GM18951 (cell line): ENCODE data around the gene CMTM8.

Experiments
- POLR2A ChIP-seq: IDR thresholded peaks from 4 replicates; pipeline ENCODE4 v1.6.1; 2011; ENCODE audit warnings: mild to moderate bottlenecking; ENCODE audit not compliant: insufficient read length, insufficient read depth; ENCODE audit errors: extremely low read depth
- in situ Hi-C: fragments of 300-500 bp; cut with MboI; formaldehyde crosslinking; loops from one replicate; pipeline ENCODE4 v1.12.0; 2022; ENCODE audit warnings: low sequenced_read_pairs, mixed read lengths, inconsistent platforms; ENCODE audit not compliant: unreplicated experiment

Gene CMTM8

GRCh38 chr3:32238453-32239306 lies at the start of gene CMTM8:
Gene CMTM8 (plus strand): TSS chr3:32238680. CDS start chr3:32238973, 293 bp downstream.
- no peak for TF ChIP-seq POLR2A
- in situ Hi-C loops: no loop called here

- TF ChIP-seq POLR2A: no peak
- in situ Hi-C loops: loop anchor here (25.0 kb wide), 1 partner anchor 448 kb away; no protein-coding TSS in a partner anchor
These were observed 48.8 kb upstream of the CMTM8 start for GRCh38 chr3:32189693-32190092.

GRCh38 chr3:32190556-32190955 lies 47.9 kb upstream of the CMTM8 start:
- in situ Hi-C loops: loop anchor here (25.0 kb wide), 1 partner anchor 447 kb away; no protein-coding TSS in a partner anchor

GRCh38 chr3:32193101-32193500 lies 45.4 kb upstream of the CMTM8 start:
- TF ChIP-seq POLR2A: no peak
- in situ Hi-C loops: loop anchor here (25.0 kb wide), 1 partner anchor 444 kb away; no protein-coding TSS in a partner anchor

- in situ Hi-C loops: loop anchor here (25.0 kb wide), 1 partner anchor 443 kb away; no protein-coding TSS in a partner anchor
- TF ChIP-seq POLR2A: no peak
These were observed 43.8 kb upstream of the CMTM8 start for GRCh38 chr3:32194653-32195052.

- in situ Hi-C loops: loop anchor here (25.0 kb wide), 1 partner anchor 441 kb away; no protein-coding TSS in a partner anchor
- TF ChIP-seq POLR2A: no peak
These were observed 42.4 kb upstream of the CMTM8 start for GRCh38 chr3:32195995-32196540.

- in situ Hi-C loops: loop anchor here (25.0 kb wide), 1 partner anchor 439 kb away; no protein-coding TSS in a partner anchor
- no peak for TF ChIP-seq POLR2A
These were observed 40.5 kb upstream of the CMTM8 start for GRCh38 chr3:32197991-32198390.

- in situ Hi-C loops: loop anchor here (25.0 kb wide), 1 partner anchor 439 kb away; no protein-coding TSS in a partner anchor
- TF ChIP-seq POLR2A: no peak
These were observed 39.8 kb upstream of the CMTM8 start for GRCh38 chr3:32198714-32199113.

- in situ Hi-C loops: no loop called here
- TF ChIP-seq POLR2A: no peak
These were observed 38.0 kb upstream of the CMTM8 start for GRCh38 chr3:32200490-32200889.

GRCh38 chr3:32200992-32201758 lies 37.3 kb upstream of the CMTM8 start:
- in situ Hi-C loops: no loop called here
- TF ChIP-seq POLR2A: no peak

GRCh38 chr3:32202496-32202895 lies 36.0 kb upstream of the CMTM8 start:
- TF ChIP-seq POLR2A: no peak
- in situ Hi-C loops: no loop called here

GRCh38 chr3:32203854-32204253 lies 34.6 kb upstream of the CMTM8 start:
- in situ Hi-C loops: no loop called here
- TF ChIP-seq POLR2A: no peak

GRCh38 chr3:32208447-32208846 lies 30.0 kb upstream of the CMTM8 start:
- in situ Hi-C loops: no loop called here
- no peak for TF ChIP-seq POLR2A

GRCh38 chr3:32215185-32215584 lies 23.3 kb upstream of the CMTM8 start:
- in situ Hi-C loops: no loop called here
- TF ChIP-seq POLR2A: no peak
